C4-2B (cell line): ENCODE measurements around the gene KCNH2.

Experiments
- CTCF ChIP-seq: fragments of 450-650 bp; conservative IDR thresholded peaks from 2 replicates; pipeline ENCODE4 v1.5.1; 2017; ENCODE audit warnings: mild to moderate bottlenecking
- ZFX ChIP-seq: fragments of 450-650 bp; IDR thresholded peaks from 2 replicates; pipeline ENCODE4 v1.6.1; 2017

- TF ChIP-seq CTCF (no peak), ZFX (no peak)
Measured at GRCh38 chr7:150968056-150968733, 9.9 kb downstream of the KCNH2 start.
